Activated T-cell treated with anti-CD3 and anti-CD28 coated beads, Interleukin-2, amount 50 U/mL, for 24 hours (primary cell): ENCODE measurements around the gene FAM107B.
A peak's percentile ranks its signal among the peaks of the same experiment; 100 is the strongest.
"Not testable (repeated sequence)": the region's sequence is repeated elsewhere in the genome, so short reads cannot be mapped to it uniquely, and the experiment has no call there.

Source experiments
- DNase-seq: peaks from one replicate; pipeline ENCODE4 v3.0.0-alpha.2; 2020
- H3K27ac Mint-ChIP-seq: 2 replicates; pipeline ENCODE4 v1.8.0; 2020; ENCODE audit warnings: mild to moderate bottlenecking, mixed read lengths
- H3K27me3 Mint-ChIP-seq: 2 replicates; pipeline ENCODE4 v1.8.0; 2020; ENCODE audit warnings: mixed read lengths
- H3K36me3 Mint-ChIP-seq: 2 replicates; pipeline ENCODE4 v1.8.0; 2020; ENCODE audit warnings: low read depth, mixed read lengths
- H3K4me1 Mint-ChIP-seq: 2 replicates; pipeline ENCODE4 v1.8.0; 2020; ENCODE audit warnings: low read depth, mixed read lengths
- H3K4me3 Mint-ChIP-seq: 2 replicates; pipeline ENCODE4 v1.8.0; 2020; ENCODE audit warnings: mild to moderate bottlenecking, moderate library complexity, mixed read lengths
- H3K9me3 Mint-ChIP-seq: 2 replicates; pipeline ENCODE4 v1.8.0; 2020; ENCODE audit warnings: mixed read lengths

The FAM107B gene

DNA sequence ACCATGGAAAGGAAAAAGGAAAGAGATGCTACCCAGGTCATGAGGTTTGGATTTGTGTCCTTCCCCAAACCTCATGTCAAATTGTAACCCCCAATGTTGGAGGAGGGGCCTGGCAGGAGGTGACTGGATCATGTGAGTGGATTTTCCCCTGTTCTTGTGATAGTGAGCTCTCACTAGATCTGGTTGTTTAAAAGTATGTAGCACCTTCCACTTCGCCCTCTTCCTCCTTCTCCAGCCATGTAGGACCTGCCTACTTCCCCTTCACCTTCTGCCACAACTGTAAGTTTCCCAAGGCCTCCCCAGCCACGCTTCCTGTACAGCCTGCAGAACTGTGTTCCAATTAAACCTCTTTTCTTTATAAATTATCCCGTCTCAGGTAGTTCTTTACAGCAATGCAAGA lies 113.9 kb downstream of the FAM107B start:
- Mint-ChIP-seq H3K27ac (peak overlapping the region; percentile 96), H3K4me3 (no peak overlapping the region), H3K4me1 (peaks cover 85% of the 10 kb centered on the region), H3K36me3 (peaks cover 7% of the 10 kb centered on the region), H3K27me3 (no peaks in the 10 kb centered on the region), H3K9me3 (peaks cover 23% of the 10 kb centered on the region)
- DNase-seq: no peak

DNA sequence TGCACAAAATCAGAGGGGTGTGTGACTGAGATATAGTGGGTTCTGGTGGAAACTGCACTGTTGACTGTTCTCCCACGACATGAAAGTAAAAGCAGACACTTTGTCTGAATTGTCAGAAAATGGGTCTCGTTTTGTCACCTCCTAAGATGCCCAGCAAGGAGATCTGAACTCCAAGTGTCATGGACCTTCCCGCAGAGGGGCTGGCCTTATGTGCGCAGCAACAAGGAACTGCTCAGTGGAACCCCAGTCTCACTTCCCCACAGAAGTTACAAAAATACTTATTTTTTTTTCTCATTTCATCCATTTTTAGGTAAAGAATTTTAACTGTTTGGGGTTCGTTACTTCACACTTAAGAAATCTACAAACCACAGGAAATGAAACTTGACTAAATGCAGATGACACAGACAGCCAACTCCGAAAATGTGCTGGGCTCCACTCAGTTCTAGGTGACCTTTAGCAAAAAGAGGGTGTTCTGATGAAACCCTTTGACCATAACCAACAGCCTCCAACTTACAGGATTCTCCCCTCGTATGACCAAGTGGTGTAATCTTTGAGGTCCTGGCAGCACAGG lies 115.0 kb downstream of the FAM107B start:
- Mint-ChIP-seq H3K4me1 (peaks cover 78% of the 10 kb centered on the region), H3K9me3 (peaks cover 19% of the 10 kb centered on the region), H3K27me3 (no peaks in the 10 kb centered on the region), H3K4me3 (peak overlapping the region; percentile 67), H3K27ac (peak overlapping the region; percentile 96), H3K36me3 (peaks cover 4% of the 10 kb centered on the region)
- peak; percentile 76 for DNase-seq

DNA sequence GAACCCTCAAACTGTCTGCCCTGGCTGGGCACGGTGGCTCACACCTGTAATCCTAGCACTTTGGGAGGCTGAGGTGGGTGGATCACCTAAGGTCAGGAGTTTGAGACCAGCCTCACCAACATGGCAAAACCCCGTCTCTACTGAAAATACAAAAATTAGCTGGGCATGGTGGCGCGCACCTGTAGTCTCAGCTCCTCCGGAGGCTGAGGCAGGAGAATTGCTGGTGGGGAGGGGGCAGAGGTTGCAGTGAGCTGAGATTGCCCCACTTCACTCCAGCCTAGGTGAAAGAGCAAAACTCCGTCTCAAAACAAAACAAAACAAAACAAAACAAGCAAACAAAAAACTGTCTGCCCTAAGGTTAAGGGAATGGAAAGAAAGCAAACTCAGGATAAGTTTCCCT lies 115.6 kb downstream of the FAM107B start:
- Mint-ChIP-seq H3K4me3 (peak overlapping the region; percentile 67), H3K27ac (peak overlapping the region; percentile 96), H3K4me1 (peaks cover 76% of the 10 kb centered on the region), H3K9me3 (peaks cover 19% of the 10 kb centered on the region)
- not testable (repeated sequence) for H3K36me3 Mint-ChIP-seq, DNase-seq, H3K27me3 Mint-ChIP-seq

DNA sequence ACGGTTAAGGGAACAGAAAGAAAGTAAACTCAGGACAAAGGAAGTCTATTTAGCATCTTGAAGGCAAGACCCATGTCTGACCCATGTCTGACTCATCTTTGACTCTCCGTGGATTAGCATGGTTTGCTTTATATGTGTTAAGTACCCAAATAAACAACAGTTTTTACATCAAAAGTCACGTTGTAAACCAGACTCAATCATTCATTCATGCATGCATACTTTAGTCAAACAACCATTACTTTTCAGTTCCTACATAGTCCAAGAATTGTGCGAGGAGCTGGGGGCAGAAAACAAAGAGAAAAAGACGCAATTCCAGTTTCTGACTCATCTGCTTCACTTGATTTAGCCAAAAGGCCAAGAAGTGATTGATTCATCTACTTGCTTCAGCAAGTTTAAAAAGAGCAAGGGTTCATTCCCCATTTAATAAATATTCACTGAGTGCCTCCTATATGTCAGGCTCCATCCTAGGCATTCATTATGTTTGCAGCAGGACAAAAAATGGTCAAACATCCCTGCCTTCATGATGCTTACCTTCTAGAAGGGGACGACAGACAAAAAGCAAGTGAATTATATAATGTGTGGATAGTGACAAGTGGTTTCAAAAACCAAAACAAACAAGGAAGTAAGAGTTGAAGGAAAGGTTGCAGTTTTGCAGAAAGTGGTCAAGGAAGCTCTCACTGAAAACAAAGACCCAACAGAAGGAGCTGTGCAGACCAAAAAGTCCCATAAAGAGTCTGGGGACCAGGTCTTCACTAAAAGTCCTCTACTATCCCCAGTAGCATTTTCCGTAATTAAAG lies 116.2 kb downstream of the FAM107B start:
- Mint-ChIP-seq H3K4me1 (peaks cover 77% of the 10 kb centered on the region), H3K27me3 (no peaks in the 10 kb centered on the region), H3K4me3 (peak overlapping the region; percentile 67)

DNA sequence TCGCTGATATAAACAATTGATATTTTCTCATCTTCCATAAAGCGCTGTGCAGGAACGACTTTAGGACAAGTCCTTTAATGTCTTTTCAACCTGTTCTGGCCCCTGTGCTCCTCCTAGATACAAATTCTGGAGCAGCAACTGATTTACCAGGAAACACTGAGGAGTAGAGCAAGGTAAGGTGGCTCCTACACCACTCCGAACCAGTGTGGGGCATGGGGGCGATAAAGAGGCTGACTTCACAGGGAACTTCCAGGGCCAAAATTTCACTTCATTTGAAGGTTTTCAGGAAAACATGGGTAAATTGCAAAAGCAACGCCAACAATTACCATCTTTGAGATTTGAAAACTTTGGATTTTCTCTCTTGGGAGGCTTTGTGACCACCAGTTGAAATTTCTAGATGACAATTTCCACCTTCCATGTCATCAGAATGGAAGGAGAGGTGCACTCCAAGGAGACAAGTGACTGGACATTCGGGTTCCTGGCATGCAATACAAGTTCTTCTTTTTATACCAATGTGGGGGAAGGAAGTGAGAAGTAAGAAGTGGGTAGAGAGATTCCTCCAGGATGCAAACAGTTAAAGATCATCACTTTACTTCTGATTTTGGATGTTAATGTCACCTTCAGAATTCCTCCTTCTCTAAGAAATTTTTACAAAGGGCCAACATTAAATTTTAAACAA lies 118.5 kb downstream of the FAM107B start:
- peaks cover 79% of the 10 kb centered on the region for H3K4me1 Mint-ChIP-seq
- peaks cover 11% of the 10 kb centered on the region for H3K9me3 Mint-ChIP-seq
- peaks cover 4% of the 10 kb centered on the region for H3K36me3 Mint-ChIP-seq
- no peaks in the 10 kb centered on the region for H3K27me3 Mint-ChIP-seq
- DNase-seq: no peak
- no peak overlapping the region for H3K27ac Mint-ChIP-seq
- no peak overlapping the region for H3K4me3 Mint-ChIP-seq

More for the DNA sequence above, 116.2 kb downstream of the FAM107B start:
- Mint-ChIP-seq H3K27ac (peak overlapping the region; percentile 96), H3K9me3 (peaks cover 19% of the 10 kb centered on the region), H3K36me3 (peaks cover 4% of the 10 kb centered on the region)
- no peak for DNase-seq

DNA sequence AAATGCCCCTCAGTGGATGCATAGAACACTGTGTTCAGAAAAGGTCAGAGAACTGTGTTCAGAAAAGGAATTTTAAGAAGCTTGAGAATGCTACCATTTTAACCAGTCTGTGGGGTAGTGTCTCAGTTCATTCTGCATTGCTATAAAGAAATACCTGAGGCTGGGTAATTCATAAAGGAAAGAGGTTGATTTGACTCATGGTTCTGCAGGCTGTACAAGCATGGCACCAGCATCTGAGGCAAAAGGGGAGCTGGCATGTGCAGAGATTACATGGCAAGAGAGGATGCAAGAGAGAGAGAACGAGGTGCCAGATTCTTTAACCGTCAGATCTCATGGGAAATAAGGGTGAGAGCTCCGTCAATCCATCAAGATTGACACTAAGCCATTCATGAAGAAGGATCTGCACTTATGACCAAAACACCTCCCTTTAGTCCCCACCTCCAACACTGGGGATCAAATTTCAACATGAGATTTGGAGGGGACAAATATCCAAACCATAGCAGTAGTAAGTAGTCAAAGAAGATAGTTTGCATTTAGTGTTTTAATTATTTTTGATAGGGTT lies 119.8 kb downstream of the FAM107B start:
- Mint-ChIP-seq H3K36me3 (no peaks in the 10 kb centered on the region), H3K27me3 (no peaks in the 10 kb centered on the region), H3K27ac (no peak overlapping the region), H3K4me1 (peaks cover 69% of the 10 kb centered on the region), H3K9me3 (peaks cover 8% of the 10 kb centered on the region), H3K4me3 (no peak overlapping the region)
- no peak for DNase-seq

DNA sequence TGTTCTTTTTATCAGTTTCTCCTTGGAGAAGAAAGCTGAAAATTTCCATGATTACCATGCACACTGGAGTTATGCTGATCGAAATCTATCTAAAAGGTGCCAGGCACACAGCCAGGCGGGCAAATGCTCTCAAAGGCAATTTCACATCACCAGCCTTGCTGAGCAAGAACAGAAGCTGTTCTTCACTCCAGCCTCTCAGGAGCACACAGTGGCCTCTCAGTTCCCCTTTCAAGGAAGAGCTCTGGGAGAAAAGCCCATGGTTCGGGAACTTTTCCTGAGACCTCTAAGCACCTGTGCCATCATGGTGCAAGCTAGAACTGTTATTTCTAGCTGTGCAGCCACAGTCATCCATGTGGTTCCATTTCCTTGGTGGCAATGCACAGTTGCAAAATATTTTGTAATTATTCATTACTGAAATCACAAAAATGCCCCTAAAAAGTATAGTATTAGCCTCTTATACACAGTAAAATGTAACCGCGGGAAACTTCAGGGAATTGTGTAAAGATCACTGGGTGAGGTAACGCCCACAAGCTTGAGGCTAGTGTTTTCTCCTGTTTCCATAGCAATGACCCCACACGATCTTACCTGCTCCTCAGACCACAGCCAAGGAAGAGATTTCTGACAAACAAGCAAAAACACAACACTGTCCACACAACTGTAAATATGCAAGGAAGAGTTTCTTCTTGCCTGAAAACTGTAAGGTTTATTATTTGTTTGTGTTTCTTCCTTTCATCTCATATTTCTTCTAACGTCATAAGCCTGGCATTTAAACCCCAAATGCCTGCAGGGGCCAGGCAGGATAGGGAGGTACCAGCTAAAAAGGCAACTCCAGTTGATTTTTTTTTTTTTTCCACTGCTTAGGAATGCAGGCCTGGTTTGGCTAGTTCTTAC lies 121.2 kb downstream of the FAM107B start:
- no peak overlapping the region for H3K4me3 Mint-ChIP-seq
- no peak overlapping the region for H3K27ac Mint-ChIP-seq
- H3K9me3 Mint-ChIP-seq: peaks cover 2% of the 10 kb centered on the region
- no peaks in the 10 kb centered on the region for H3K36me3 Mint-ChIP-seq
- peaks cover 69% of the 10 kb centered on the region for H3K4me1 Mint-ChIP-seq
- no peak for DNase-seq
- no peaks in the 10 kb centered on the region for H3K27me3 Mint-ChIP-seq

DNA sequence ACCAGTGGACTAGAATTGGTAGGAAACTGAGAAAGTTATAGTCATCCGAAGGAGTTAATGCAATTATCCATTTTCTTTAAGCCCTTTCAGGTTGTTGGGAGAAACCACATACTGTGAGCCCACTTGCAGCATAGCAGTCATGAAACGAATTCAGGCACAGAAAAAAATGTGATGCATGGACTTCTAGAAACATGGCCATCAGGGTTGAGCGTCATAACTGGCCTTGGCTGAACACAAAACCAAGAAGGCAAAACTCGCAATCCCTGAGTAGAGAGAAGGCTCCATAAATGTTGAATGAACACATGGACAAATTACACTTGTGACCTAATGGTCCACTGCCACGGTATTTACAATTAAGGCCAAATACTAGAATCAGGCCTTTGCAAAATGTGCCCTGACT lies 121.9 kb downstream of the FAM107B start:
- Mint-ChIP-seq H3K27me3 (no peaks in the 10 kb centered on the region), H3K4me3 (no peak overlapping the region), H3K9me3 (no peaks in the 10 kb centered on the region), H3K36me3 (no peaks in the 10 kb centered on the region), H3K27ac (no peak overlapping the region), H3K4me1 (peaks cover 69% of the 10 kb centered on the region)
- no peak for DNase-seq

DNA sequence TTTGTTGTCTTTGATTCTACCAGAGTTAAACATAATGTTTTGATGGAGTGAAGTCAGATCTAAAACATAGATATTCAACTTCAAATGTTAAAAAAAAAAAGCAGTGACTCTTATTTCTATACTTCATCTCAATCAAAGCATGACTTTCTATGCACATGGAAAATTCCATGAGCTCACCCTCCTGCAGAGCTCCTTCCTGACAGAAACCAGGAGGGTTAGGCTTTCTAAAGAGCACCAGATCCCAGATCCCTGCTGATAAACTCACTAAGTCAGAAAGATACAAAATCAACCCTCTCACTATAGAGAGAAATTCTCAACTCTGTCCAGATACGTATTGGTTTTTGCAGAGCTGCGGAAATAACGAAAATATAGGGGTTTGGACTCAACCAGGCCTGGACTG lies 122.6 kb downstream of the FAM107B start:
- no peak for DNase-seq
- no peaks in the 10 kb centered on the region for H3K27me3 Mint-ChIP-seq
- H3K9me3 Mint-ChIP-seq: no peaks in the 10 kb centered on the region
- no peaks in the 10 kb centered on the region for H3K36me3 Mint-ChIP-seq
- H3K4me1 Mint-ChIP-seq: peaks cover 71% of the 10 kb centered on the region
- H3K27ac Mint-ChIP-seq: no peak overlapping the region
- H3K4me3 Mint-ChIP-seq: no peak overlapping the region

DNA sequence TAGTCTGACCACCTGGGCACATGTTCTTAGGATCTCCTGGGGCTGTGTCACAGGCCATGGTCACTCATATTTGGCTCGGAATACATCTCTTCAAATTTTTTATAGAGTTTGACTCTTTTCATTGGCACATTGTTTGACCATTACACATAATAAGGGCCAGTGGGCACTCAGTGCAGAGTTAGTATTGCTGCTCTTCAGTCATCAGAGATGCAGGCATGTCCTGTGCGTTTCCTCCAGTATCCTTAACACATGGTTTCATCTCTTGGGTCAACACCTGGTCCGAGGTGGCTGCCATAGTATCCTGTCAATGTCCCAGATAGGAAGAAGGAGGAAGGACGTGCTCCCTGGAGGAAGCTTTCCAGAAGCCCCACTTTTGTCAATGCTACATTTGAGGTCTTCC lies 125.0 kb downstream of the FAM107B start:
- Mint-ChIP-seq H3K4me3 (no peak overlapping the region), H3K36me3 (no peaks in the 10 kb centered on the region), H3K4me1 (peaks cover 83% of the 10 kb centered on the region), H3K27me3 (no peaks in the 10 kb centered on the region), H3K9me3 (no peaks in the 10 kb centered on the region), H3K27ac (peak overlapping the region; percentile 98)
- DNase-seq: no peak

DNA sequence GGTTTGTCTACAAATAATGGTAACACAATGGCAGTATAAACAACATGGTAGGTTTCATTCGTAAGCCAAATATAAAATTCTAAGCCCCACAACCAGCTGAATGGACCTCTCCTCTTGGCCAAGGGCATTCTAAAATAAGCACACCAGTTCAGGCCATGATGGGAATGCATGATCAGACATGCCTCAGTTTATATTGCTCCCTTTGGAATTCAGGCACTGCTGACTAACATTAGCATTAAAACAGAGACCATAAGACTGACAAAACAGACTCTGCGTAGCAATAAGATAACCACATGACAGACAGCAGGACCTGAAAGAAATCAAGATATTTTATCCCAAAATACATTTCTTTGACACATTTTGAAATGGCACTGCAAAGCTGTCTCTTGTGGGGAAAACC lies 125.8 kb downstream of the FAM107B start:
- Mint-ChIP-seq H3K9me3 (no peaks in the 10 kb centered on the region), H3K36me3 (no peaks in the 10 kb centered on the region), H3K4me1 (peaks cover 85% of the 10 kb centered on the region), H3K27ac (peak overlapping the region; percentile 98), H3K27me3 (no peaks in the 10 kb centered on the region), H3K4me3 (peak overlapping the region; percentile 72)
- DNase-seq: no peak

DNA sequence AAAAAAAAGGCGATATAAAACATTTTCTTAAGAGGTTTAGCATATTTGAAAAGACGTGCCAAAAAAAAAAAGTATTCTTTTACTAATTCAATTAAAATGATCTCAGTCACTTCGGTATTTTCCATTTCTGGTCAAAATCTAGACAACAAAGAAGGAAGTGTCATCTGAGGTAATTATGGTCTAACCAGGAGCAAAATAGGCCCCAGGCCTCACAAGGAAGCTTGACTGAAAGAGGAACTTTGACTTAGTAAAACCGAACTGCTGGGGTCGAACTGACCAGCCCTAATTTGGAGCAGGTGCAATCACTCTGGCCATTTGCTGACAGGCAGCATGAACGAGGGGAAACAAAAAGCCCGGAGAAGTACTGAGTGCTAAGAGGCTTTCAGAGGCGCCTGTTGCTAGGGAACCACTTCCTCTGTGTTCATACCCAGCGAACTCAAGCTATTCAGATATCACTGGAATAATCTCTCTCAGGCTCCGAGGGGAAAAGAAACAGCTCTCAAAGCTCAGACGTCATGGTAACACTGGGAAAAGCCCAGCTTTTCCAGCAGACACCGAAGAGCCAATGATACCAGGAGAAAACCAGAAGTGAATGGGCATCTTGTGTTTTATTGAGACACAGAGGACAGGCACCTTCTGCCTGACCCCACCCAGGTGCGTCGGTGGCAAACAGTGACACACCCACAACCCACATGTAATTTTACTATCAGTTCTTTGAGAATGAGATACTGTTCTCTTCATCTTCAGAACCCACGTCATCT lies 126.5 kb downstream of the FAM107B start:
- Mint-ChIP-seq H3K9me3 (no peaks in the 10 kb centered on the region), H3K27me3 (no peaks in the 10 kb centered on the region), H3K27ac (peak overlapping the region; percentile 98), H3K4me1 (peaks cover 79% of the 10 kb centered on the region), H3K36me3 (no peaks in the 10 kb centered on the region), H3K4me3 (peak overlapping the region; percentile 72)
- DNase-seq: peak; percentile 76

DNA sequence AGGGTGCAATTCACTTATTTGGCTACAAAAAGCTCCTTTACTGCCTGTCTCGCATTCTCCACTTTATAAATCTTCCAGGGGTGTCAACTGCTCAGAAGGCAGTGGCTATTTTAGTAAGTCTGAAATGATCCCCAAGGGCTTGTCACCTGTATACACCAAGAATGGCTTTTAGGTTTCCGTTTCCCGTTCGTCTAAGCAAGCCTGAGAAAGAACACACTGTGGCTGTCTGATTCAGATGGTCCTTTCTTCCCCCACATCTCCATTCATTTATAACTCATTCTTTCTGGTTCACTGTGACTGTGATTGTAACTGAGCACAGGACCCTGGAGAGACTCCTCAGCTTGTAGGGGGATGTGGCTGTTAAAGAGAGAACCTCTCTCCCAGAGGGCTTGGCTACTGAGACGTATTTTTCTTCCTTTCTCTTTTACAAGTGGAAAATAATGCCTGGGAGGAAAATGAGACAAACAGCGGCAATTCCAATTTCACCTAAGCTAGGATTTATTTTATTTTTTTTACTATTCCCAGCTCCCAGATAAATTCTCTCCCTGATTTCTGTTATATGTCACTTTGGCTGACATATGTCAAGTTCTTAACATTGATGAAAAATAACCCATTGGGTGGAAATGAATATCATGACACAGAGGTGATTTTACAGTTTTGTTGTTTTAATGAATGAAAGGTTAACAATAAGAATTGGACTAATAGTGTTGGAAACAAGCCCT lies 129.3 kb downstream of the FAM107B start:
- Mint-ChIP-seq H3K27me3 (no peaks in the 10 kb centered on the region), H3K9me3 (no peaks in the 10 kb centered on the region), H3K4me3 (no peak overlapping the region), H3K27ac (peak overlapping the region; percentile 75), H3K4me1 (peaks cover 58% of the 10 kb centered on the region), H3K36me3 (no peaks in the 10 kb centered on the region)
- no peak for DNase-seq
